CD14-positive monocyte (primary cell): Measurements from ENCODE around the gene AVPR1A. TPM values are rescaled to one million over a fixed set of nuclear protein-coding genes. Genes with fewer than 3 reads are reported as not detected.

ENCODE experiments used
- DNase-seq, 3 donors: peaks; one replicate each; pipeline ENCODE4 v3.0.0-alpha.2; 2011 to 2022
- H2AFZ ChIP-seq: 2 replicates; pipeline ENCODE4 v1.6.0; 2012; ENCODE audit warnings: mild to moderate bottlenecking, low read depth, low read length, inconsistent platforms; ENCODE audit not compliant: insufficient read depth, poor library complexity, severe bottlenecking
- H3K27ac ChIP-seq, 2 donors: 1 replicate in 1 of 2; 2 replicates in 1 of 2; pipeline ENCODE4 v1.5.1; 2012 to 2013; ENCODE audit warnings: low read length in 2 of 2, control low read depth in 1 of 2, inconsistent platforms in 1 of 2, low read depth in 1 of 2, mild to moderate bottlenecking in 1 of 2
- H3K27me3 ChIP-seq, 2 donors: one replicate each; pipeline versions ENCODE4 v1.6.0 to v1.6.1; 2011 to 2013; ENCODE audit warnings: low read length in 2 of 2; ENCODE audit not compliant: control insufficient read depth in 2 of 2, insufficient read depth in 2 of 2
- H3K36me3 ChIP-seq, 2 donors: replicated peaks in 1 of 2; 1 replicate in 1 of 2; 2 replicates in 1 of 2; pipeline versions ENCODE4 v1.5.1 to v1.6.1; 2012 to 2013; ENCODE audit warnings: low read length in 2 of 2, control low read depth in 1 of 2, inconsistent platforms in 1 of 2, mild to moderate bottlenecking in 1 of 2; ENCODE audit not compliant: insufficient read depth in 2 of 2, control insufficient read depth in 1 of 2
- H3K4me1 ChIP-seq, 2 donors: 1 replicate in 1 of 2; 2 replicates in 1 of 2; pipeline versions ENCODE4 v1.5.1 to v1.6.1; 2012 to 2013; ENCODE audit warnings: low read length in 2 of 2, control low read depth in 1 of 2, inconsistent platforms in 1 of 2, mild to moderate bottlenecking in 1 of 2, moderate library complexity in 1 of 2; ENCODE audit not compliant: insufficient read depth in 2 of 2, control insufficient read depth in 1 of 2
- H3K4me2 ChIP-seq: replicated peaks from 2 replicates; pipeline ENCODE3; 2012; ENCODE audit warnings: low read length, moderate library complexity, mild to moderate bottlenecking; ENCODE audit not compliant: poor library complexity, severe bottlenecking; ENCODE audit errors: extremely low read depth
- H3K4me3 ChIP-seq, 3 experiments: fragments of 200-600 bp in 1 of 3; sonication (generic) in 1 of 3; replicated peaks in 1 of 3; 1 replicate in 2 of 3; 2 replicates in 1 of 3; pipeline ENCODE4 v1.5.1; 2011 to 2013; ENCODE audit warnings: low read length in 3 of 3, mild to moderate bottlenecking in 3 of 3, control low read depth in 2 of 3, low read depth in 2 of 3, inconsistent platforms in 1 of 3, moderate library complexity in 1 of 3
- H3K79me2 ChIP-seq: 2 replicates; pipeline ENCODE4 v1.6.0; 2012; ENCODE audit warnings: mild to moderate bottlenecking, control low read depth, inconsistent platforms, low read length, moderate library complexity; ENCODE audit not compliant: insufficient read depth
- H3K9ac ChIP-seq: 2 replicates; pipeline ENCODE4 v1.6.0; 2017; ENCODE audit warnings: low read length, mild to moderate bottlenecking; ENCODE audit not compliant: insufficient read depth, poor library complexity, severe bottlenecking
- H3K9me3 ChIP-seq, 2 donors: replicated peaks in 1 of 2; 1 replicate in 1 of 2; 2 replicates in 1 of 2; pipeline versions ENCODE4 v1.5.1 to v1.6.1; 2012 to 2013; ENCODE audit warnings: low read length in 2 of 2, control low read depth in 1 of 2; ENCODE audit not compliant: control insufficient read depth in 1 of 2, insufficient read depth in 1 of 2
- H4K20me1 ChIP-seq: 2 replicates; pipeline ENCODE4 v1.6.0; 2012; ENCODE audit warnings: mild to moderate bottlenecking, low read length, control low read depth, moderate library complexity; ENCODE audit not compliant: insufficient read depth
- H3K27ac Mint-ChIP-seq, 7 donors: one replicate each; pipeline ENCODE4 v1.8.0; 2020; ENCODE audit warnings: mild to moderate bottlenecking in 7 of 7, mixed read lengths in 7 of 7, moderate library complexity in 6 of 7, inconsistent platforms in 2 of 7
- H3K27me3 Mint-ChIP-seq, 3 donors: one replicate each; pipeline ENCODE4 v1.8.0; 2021 to 2022; ENCODE audit warnings: low read depth in 3 of 3, mild to moderate bottlenecking in 3 of 3, mixed read lengths in 3 of 3, moderate library complexity in 3 of 3, inconsistent platforms in 1 of 3
- H3K36me3 Mint-ChIP-seq, 2 donors: one replicate each; pipeline ENCODE4 v1.8.0; 2020; ENCODE audit warnings: mixed read lengths in 2 of 2, inconsistent platforms in 1 of 2, mild to moderate bottlenecking in 1 of 2
- H3K4me1 Mint-ChIP-seq: one replicate; pipeline ENCODE4 v1.8.0; 2020; ENCODE audit warnings: mild to moderate bottlenecking, mixed read lengths
- H3K4me3 Mint-ChIP-seq, 2 donors: one replicate each; pipeline ENCODE4 v1.8.0; 2020; ENCODE audit warnings: mild to moderate bottlenecking in 2 of 2, mixed read lengths in 2 of 2, moderate library complexity in 1 of 2
- H3K9me3 Mint-ChIP-seq, 7 donors: one replicate each; pipeline ENCODE4 v1.8.0; 2020 to 2022; ENCODE audit warnings: mixed read lengths in 7 of 7, mild to moderate bottlenecking in 6 of 7, moderate library complexity in 6 of 7, inconsistent platforms in 2 of 7
- WGBS: methylation state at CpG from one replicate; pipeline ENCODE4 v1.1.5; 2013; ENCODE audit warnings: missing lambda C conversion rate; ENCODE audit not compliant: insufficient coverage; 5-methylcytosine and 5-hydroxymethylcytosine counted together
- intact Hi-C, 2 donors: fragments of 100-400 bp; cut with micrococcal nuclease; formaldehyde crosslinking; loops; one replicate each; pipeline versions ENCODE4 v1.15.0 to v1.15.1; 2023
- polyA plus RNA-seq, 3 donors: library from polyadenylated mRNA; depleted of rRNA in 1 of 3; unstranded in 2 of 3; stranded (reverse) in 1 of 3; fragments of 300-500 nt in 2 of 3; fragments of >200 nt in 1 of 3; fragmentation: Illumina TruSeq in 2 of 3; gene quantifications; 1 replicate in 2 of 3; 2 replicates in 1 of 3; pipeline ENCODE4 v1.2.3, GENCODE V29; 2012 to 2021
- TF ChIP-seq, protein P1 (sequence below): fragments of 200-600 bp; IDR thresholded peaks from one replicate; pipeline ENCODE4 v1.8.0; 2022; ENCODE audit warnings: antibody characterized with exemption, mild to moderate bottlenecking

The AVPR1A gene
- polyA plus RNA-seq, 3 donors = not detected

DNA sequence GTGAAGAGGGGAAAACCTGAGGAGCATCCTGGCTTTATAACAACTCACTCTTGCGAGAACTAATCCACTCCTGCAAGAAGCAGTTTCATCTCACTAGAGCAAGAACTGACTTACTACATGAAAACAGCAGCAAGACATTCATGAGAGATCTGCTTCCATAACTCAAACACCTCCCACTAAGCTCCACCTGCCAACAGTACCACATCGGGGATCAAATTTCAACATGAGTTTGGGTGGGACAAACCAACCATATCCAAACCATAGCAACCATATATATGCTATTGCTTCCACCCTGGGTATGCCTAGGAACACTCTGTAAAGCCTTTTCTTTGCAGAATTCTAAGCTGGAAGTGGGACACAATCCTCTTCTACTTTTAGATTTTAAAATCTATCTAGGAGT is 13.9 kb upstream of the AVPR1A start:
- no peak for DNase-seq
- 100% methylated on average over 1 of the region's 2 CpGs for WGBS
- peaks cover 0 to 3% of the 10 kb centered on the region in 2 donors for H3K9me3 ChIP-seq
- no peaks in the 10 kb centered on the region for H3K4me1 ChIP-seq
- H3K27ac ChIP-seq = no peak overlapping the region
- H3K4me1 Mint-ChIP-seq = no peaks in the 10 kb centered on the region
- no peak overlapping the region for H2AFZ ChIP-seq
- intact Hi-C loops = no loop called here
- no peaks in the 10 kb centered on the region for H3K27me3 ChIP-seq
- H3K27ac Mint-ChIP-seq = no peak overlapping the region
- H3K9me3 Mint-ChIP-seq = peaks cover 0 to 4% (median 2%) of the 10 kb centered on the region in 7 donors
- H3K9ac ChIP-seq = no peak overlapping the region
- H3K79me2 ChIP-seq = no peaks in the 10 kb centered on the region
- no peaks in the 10 kb centered on the region for H4K20me1 ChIP-seq
- H3K36me3 ChIP-seq = no peaks in the 10 kb centered on the region
- H3K4me3 ChIP-seq = no peak overlapping the region
- H3K4me3 Mint-ChIP-seq = no peak overlapping the region
- no peak overlapping the region for H3K4me2 ChIP-seq
- no peaks in the 10 kb centered on the region for H3K27me3 Mint-ChIP-seq
- TF ChIP-seq, protein P1, sequence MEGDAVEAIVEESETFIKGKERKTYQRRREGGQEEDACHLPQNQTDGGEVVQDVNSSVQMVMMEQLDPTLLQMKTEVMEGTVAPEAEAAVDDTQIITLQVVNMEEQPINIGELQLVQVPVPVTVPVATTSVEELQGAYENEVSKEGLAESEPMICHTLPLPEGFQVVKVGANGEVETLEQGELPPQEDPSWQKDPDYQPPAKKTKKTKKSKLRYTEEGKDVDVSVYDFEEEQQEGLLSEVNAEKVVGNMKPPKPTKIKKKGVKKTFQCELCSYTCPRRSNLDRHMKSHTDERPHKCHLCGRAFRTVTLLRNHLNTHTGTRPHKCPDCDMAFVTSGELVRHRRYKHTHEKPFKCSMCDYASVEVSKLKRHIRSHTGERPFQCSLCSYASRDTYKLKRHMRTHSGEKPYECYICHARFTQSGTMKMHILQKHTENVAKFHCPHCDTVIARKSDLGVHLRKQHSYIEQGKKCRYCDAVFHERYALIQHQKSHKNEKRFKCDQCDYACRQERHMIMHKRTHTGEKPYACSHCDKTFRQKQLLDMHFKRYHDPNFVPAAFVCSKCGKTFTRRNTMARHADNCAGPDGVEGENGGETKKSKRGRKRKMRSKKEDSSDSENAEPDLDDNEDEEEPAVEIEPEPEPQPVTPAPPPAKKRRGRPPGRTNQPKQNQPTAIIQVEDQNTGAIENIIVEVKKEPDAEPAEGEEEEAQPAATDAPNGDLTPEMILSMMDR = no peak
- H3K36me3 Mint-ChIP-seq = no peaks in the 10 kb centered on the region

DNA sequence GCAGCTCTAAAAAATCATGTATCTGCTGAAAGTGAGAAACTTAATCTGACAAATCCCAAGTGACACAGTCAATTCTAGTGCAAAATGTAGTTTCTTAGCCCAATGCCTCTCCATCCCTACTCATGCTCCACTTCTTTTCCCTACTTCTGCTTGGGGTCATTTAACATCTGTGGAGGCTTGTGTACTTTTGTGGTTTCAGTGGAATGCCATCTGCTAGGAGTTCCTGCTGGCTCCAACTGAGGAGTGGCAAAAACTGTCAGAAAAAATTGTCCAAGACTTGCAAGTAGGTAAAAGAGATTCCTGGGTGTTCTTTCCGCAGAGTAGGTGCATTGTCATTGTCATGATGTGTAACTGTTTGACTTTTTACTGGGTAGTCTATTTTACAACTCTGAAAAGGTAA is 12.5 kb upstream of the AVPR1A start:
- no peak for DNase-seq
- Mint-ChIP-seq H3K4me3 (no peak overlapping the region), H3K4me1 (no peaks in the 10 kb centered on the region), H3K36me3 (no peaks in the 10 kb centered on the region), H3K27me3 (no peaks in the 10 kb centered on the region), H3K9me3 (peaks cover 0 to 4% (median 2%) of the 10 kb centered on the region in 7 donors), H3K27ac (no peak overlapping the region)
- Histone ChIP-seq H3K36me3 (no peaks in the 10 kb centered on the region), H3K4me3 (no peak overlapping the region), H3K9me3 (peaks cover 0 to 3% of the 10 kb centered on the region in 2 donors), H3K9ac (no peak overlapping the region), H2AFZ (no peak overlapping the region), H4K20me1 (no peaks in the 10 kb centered on the region), H3K79me2 (no peaks in the 10 kb centered on the region), H3K4me2 (no peak overlapping the region), H3K4me1 (no peaks in the 10 kb centered on the region), H3K27me3 (no peaks in the 10 kb centered on the region), H3K27ac (no peak overlapping the region)
- WGBS = no CpG with 5 or more reads among the region's 1 CpG
- TF ChIP-seq, protein P1 = no peak
- intact Hi-C loops = no loop called here
